H1 (cell line): Measurements from ENCODE around the gene SEL1L. TPM values are rescaled to one million over a fixed set of nuclear protein-coding genes. Genes with fewer than 3 reads are reported as not detected.

Experiments used
- ATF2 ChIP-seq: IDR thresholded peaks from 2 replicates; pipeline ENCODE4 v1.6.1; 2012; ENCODE audit warnings: low read length, inconsistent platforms
- polyA plus RNA-seq, 7 experiments: library from polyadenylated mRNA; depleted of rRNA in 3 of 7; stranded (reverse) in 5 of 7; unstranded in 2 of 7; fragments of >200 nt in 5 of 7; fragments of 200-250 nt in 2 of 7; gene quantifications; 1 replicate in 5 of 7; 2 replicates in 1 of 7; 4 replicates in 1 of 7; pipeline versions ENCODE4 v1.2.1 to v1.2.3, GENCODE V29; 2011 to 2013; ENCODE audit warnings: missing spikeins in 2 of 7, mixed read lengths in 2 of 7
- total RNA-seq: library from RNA; stranded (reverse); fragmentation: NEBNext Ultra II Directional; extraction: Animal tissue kit (Norgen Biotek cat#: 25700); gene quantifications from 2 replicates; pipeline ENCODE4 v1.2.1, GENCODE V29; 2021

Gene SEL1L
- total and polyA plus RNA-seq, 2 of the 8 experiments (the other 6 are each of a cell fraction or from before 2014, with no cell fraction given): 4.3 to 34.9 TPM

GRCh38 chr14:81466854-81467253 lies 66.8 kb downstream of the SEL1L start (continued):
- no peak for TF ChIP-seq ATF2
